Measurements from ENCODE around the gene MPV17L2. TPM values are rescaled to one million over a fixed set of nuclear protein-coding genes. Genes with fewer than 3 reads are reported as not detected.
A peak's percentile ranks its signal among the peaks of the same experiment; 100 is the strongest.

Gene MPV17L2
- total RNA-seq, 6 experiments from 2014 or later = 6.5 to 26.4 (median 7.5) TPM

GRCh38 chr19:18233224-18233825 lies 40.3 kb downstream of the MPV17L2 start:
- ATAC-seq = peak; percentile 53 to 69 (median 60)
- no peak overlapping the region for H3K27ac ChIP-seq
- peak in 1 of 3 donors; percentile 45 for DNase-seq
- TF ChIP-seq CTCF (IDR thresholded peaks at IDR 0.05) (no peak), POLR2A (IDR thresholded peaks at IDR 0.05) (no peak)
- H3K4me3 ChIP-seq = no peak overlapping the region
- H3K27me3 ChIP-seq = no peaks in the 10 kb centered on the region
- H3K36me3 ChIP-seq = no peaks in the 10 kb centered on the region
- WGBS (ENCODE audit: insufficient coverage, low coverage, low lambda C conversion rate, missing lambda C conversion rate) = 29% methylated on average over 25 of the region's 37 CpGs
- H3K9me3 ChIP-seq = no peaks in the 10 kb centered on the region
- intact Hi-C loops (cut with DNase I) = no loop called here
- H3K4me1 ChIP-seq = no peaks in the 10 kb centered on the region

GRCh38 chr19:18234194-18234593 lies 41.2 kb downstream of the MPV17L2 start:
- Histone ChIP-seq H3K9me3 (no peaks in the 10 kb centered on the region), H3K27me3 (no peaks in the 10 kb centered on the region), H3K36me3 (no peaks in the 10 kb centered on the region), H3K4me1 (no peaks in the 10 kb centered on the region), H3K27ac (no peak overlapping the region), H3K4me3 (no peak overlapping the region)
- WGBS (ENCODE audit: insufficient coverage, low coverage, low lambda C conversion rate, missing lambda C conversion rate) = 30% methylated on average over 4 of the region's 6 CpGs
- ATAC-seq (no peak), DNase-seq (no peak)
- TF ChIP-seq CTCF (IDR thresholded peaks at IDR 0.05) (no peak), POLR2A (IDR thresholded peaks at IDR 0.05) (no peak)
- intact Hi-C loops (cut with DNase I) = no loop called here

- 26% methylated on average over 8 of the region's 12 CpGs for WGBS (ENCODE audit: insufficient coverage, low coverage, low lambda C conversion rate, missing lambda C conversion rate)
Observed at GRCh38 chr19:18239303-18239702, 46.3 kb downstream of the MPV17L2 start.

GRCh38 chr19:18245297-18245696 lies 52.3 kb downstream of the MPV17L2 start:
- no peak overlapping the region for H3K27ac ChIP-seq
- no peaks in the 10 kb centered on the region for H3K4me1 ChIP-seq
- no peaks in the 10 kb centered on the region for H3K36me3 ChIP-seq
- H3K4me3 ChIP-seq = no peak overlapping the region
- 65% methylated on average over 5 of the region's 7 CpGs for WGBS (ENCODE audit: insufficient coverage, low coverage, low lambda C conversion rate, missing lambda C conversion rate)
- intact Hi-C loops (cut with DNase I) = loop anchor here in 1 of 2 donors (5.0 kb wide), 1 partner anchor 33 kb away; no protein-coding TSS in a partner anchor
- ATAC-seq (no peak), DNase-seq (no peak)
- TF ChIP-seq POLR2A (IDR thresholded peaks at IDR 0.05) (no peak), CTCF (IDR thresholded peaks at IDR 0.05) (no peak)
- no peaks in the 10 kb centered on the region for H3K27me3 ChIP-seq
- H3K9me3 ChIP-seq = no peaks in the 10 kb centered on the region

More at GRCh38 chr19:18239303-18239702, 46.3 kb downstream of the MPV17L2 start:
- H3K27ac ChIP-seq = no peak overlapping the region
- intact Hi-C loops (cut with DNase I) = no loop called here
- no peaks in the 10 kb centered on the region for H3K9me3 ChIP-seq
- no peak for DNase-seq
- TF ChIP-seq POLR2A (IDR thresholded peaks at IDR 0.05) (no peak), CTCF (IDR thresholded peaks at IDR 0.05) (no peak)
- no peaks in the 10 kb centered on the region for H3K4me1 ChIP-seq
- no peak for ATAC-seq
- H3K27me3 ChIP-seq = peaks cover 0 to 3% of the 10 kb centered on the region in 2 donors
- no peaks in the 10 kb centered on the region for H3K36me3 ChIP-seq
- no peak overlapping the region for H3K4me3 ChIP-seq

Small RNA genes lying within 50 kb of the gene (small RNA-seq; reads per million reads assigned to genes)
- 0 reads per million in 2 experiments for gene IFI30

Other genes starting within 250 kb of the MPV17L2 start
- not detected for gene KCNN1, start 226.1 kb upstream of the MPV17L2 start, total RNA-seq
- 10 to 100 TPM in 4 of 6 experiments, 1 to 10 TPM in 2; 3.6 to 28.5 (median 10.8) TPM for gene ARRDC2, start 185.0 kb upstream of the MPV17L2 start, total RNA-seq
- 1 to 10 TPM in 1 of 6 experiments, under 1 TPM in 5; 0.25 to 2.0 (median 0.70) TPM for gene IL12RB1, start 106.3 kb upstream of the MPV17L2 start, total RNA-seq
- gene MAST3, start 95.4 kb upstream of the MPV17L2 start, total RNA-seq = 10 to 100 TPM in 3 of 6 experiments, 1 to 10 TPM in 3; 8.0 to 17.9 (median 10.0) TPM
- 10 to 100 TPM; 11.1 to 21.4 (median 14.6) TPM for gene PIK3R2, start 40.1 kb upstream of the MPV17L2 start, total RNA-seq
- 100 to 1,000 TPM in 3 of 6 experiments, 10 to 100 TPM in 3; 54.0 to 205 (median 91.8) TPM for gene IFI30, start 19.4 kb upstream of the MPV17L2 start, total RNA-seq
- 1 to 10 TPM in 3 of 6 experiments, under 1 TPM in 3; 0.81 to 2.6 (median 1.4) TPM for gene RAB3A, start 10.8 kb downstream of the MPV17L2 start, total RNA-seq
- 1 to 10 TPM in 1 of 6 experiments, under 1 TPM in 5; 0.25 to 1.1 (median 0.57) TPM for gene PDE4C, start 33.2 kb downstream of the MPV17L2 start, total RNA-seq
- gene IQCN, start 81.2 kb downstream of the MPV17L2 start, total RNA-seq = 1 to 10 TPM in 5 of 6 experiments, under 1 TPM in 1; 0.82 to 5.3 (median 2.5) TPM
- 100 to 1,000 TPM in 4 of 6 experiments, 10 to 100 TPM in 2; 29.3 to 188 (median 134) TPM for gene JUND, start 88.4 kb downstream of the MPV17L2 start, total RNA-seq
- gene LSM4, start 129.9 kb downstream of the MPV17L2 start, total RNA-seq = 100 to 1,000 TPM in 2 of 6 experiments, 10 to 100 TPM in 4; 37.6 to 139 (median 47.3) TPM
- 10 to 100 TPM; 33.0 to 55.5 (median 40.7) TPM for gene PGPEP1, start 147.4 kb downstream of the MPV17L2 start, total RNA-seq
- 100 to 1,000 TPM in 2 of 6 experiments, 10 to 100 TPM in 2, 1 to 10 TPM in 1, under 1 TPM in 1; 0.88 to 160 (median 57.5) TPM for gene GDF15, start 192.9 kb downstream of the MPV17L2 start, total RNA-seq
- 10 to 100 TPM in 1 of 6 experiments, 1 to 10 TPM in 5; 1.9 to 12.6 (median 3.2) TPM for gene LRRC25, start 204.4 kb downstream of the MPV17L2 start, total RNA-seq
- 10 to 100 TPM; 12.8 to 23.9 (median 15.9) TPM for gene SSBP4, start 226.2 kb downstream of the MPV17L2 start, total RNA-seq
- gene ISYNA1, start 244.9 kb downstream of the MPV17L2 start, total RNA-seq = 1 to 10 TPM; 6.5 to 8.3 (median 7.8) TPM